BLaER1 (cell line): ENCODE data around the gene ADGRE2.
A peak's percentile ranks its signal among the peaks of the same experiment; 100 is the strongest.
"Not testable (repeated sequence)": the region's sequence is repeated elsewhere in the genome, so short reads cannot be mapped to it uniquely, and the experiment has no call there.

Experiments used
- H3K27ac ChIP-seq: shearing (Covaris generic); formaldehyde crosslinking; 2 replicates; pipeline ENCODE4 v1.8.1; 2022
- H3K27me3 ChIP-seq: shearing (Covaris generic); formaldehyde crosslinking; 2 replicates; pipeline ENCODE4 v1.8.1; 2022
- H3K36me3 ChIP-seq: shearing (Covaris generic); formaldehyde crosslinking; 2 replicates; pipeline ENCODE4 v1.8.1; 2022
- H3K4me1 ChIP-seq: shearing (Covaris generic); formaldehyde crosslinking; 2 replicates; pipeline ENCODE4 v1.8.1; 2022
- H3K4me2 ChIP-seq: shearing (Covaris generic); formaldehyde crosslinking; 2 replicates; pipeline ENCODE4 v1.8.1; 2022
- H3K4me3 ChIP-seq: shearing (Covaris generic); formaldehyde crosslinking; 2 replicates; pipeline ENCODE4 v1.8.1; 2022
- H3K9ac ChIP-seq: shearing (Covaris generic); formaldehyde crosslinking; 2 replicates; pipeline ENCODE4 v1.8.1; 2022
- H3K9me3 ChIP-seq: shearing (Covaris generic); formaldehyde crosslinking; 2 replicates; pipeline ENCODE4 v1.8.1; 2022
- H4K20me1 ChIP-seq: shearing (Covaris generic); formaldehyde crosslinking; 2 replicates; pipeline ENCODE4 v1.8.1; 2022
- Cebpa-rat ChIP-seq: shearing (Covaris generic); IDR thresholded peaks from 2 replicates; pipeline ENCODE4 v1.8.1; 2022

The ADGRE2 gene

GRCh38 chr19:14779151-14779550 lies 791 bp upstream of the ADGRE2 start:
- Histone ChIP-seq H3K4me1 (peaks cover 64% of the 10 kb centered on the region), H3K27me3 (no peaks in the 10 kb centered on the region; the same call in 1 of the 2 replicates), H3K9ac (no peak overlapping the region), H3K27ac (no peak overlapping the region), H3K4me3 (no peak overlapping the region), H3K9me3 (no peaks in the 10 kb centered on the region), H3K36me3 (no peaks in the 10 kb centered on the region), H3K4me2 (peak overlapping the region; percentile 36), H4K20me1 (peaks cover 9% of the 10 kb centered on the region)
- TF ChIP-seq Cebpa-rat, result no peak

- not testable (repeated sequence) for H3K9me3 ChIP-seq, H3K9ac ChIP-seq, H3K27ac ChIP-seq, H3K36me3 ChIP-seq, H3K4me3 ChIP-seq, H3K27me3 ChIP-seq, H4K20me1 ChIP-seq
- Histone ChIP-seq H3K4me2 (peak overlapping the region; percentile 36), H3K4me1 (peaks cover 60% of the 10 kb centered on the region)
Measured at GRCh38 chr19:14777645-14778044, 715 bp downstream of the ADGRE2 start.

- Histone ChIP-seq H3K36me3 (no peaks in the 10 kb centered on the region), H3K4me2 (peak overlapping the region; percentile 83), H4K20me1 (peaks cover 9% of the 10 kb centered on the region), H3K27ac (no peak overlapping the region), H3K27me3 (no peaks in the 10 kb centered on the region; the same call in 1 of the 2 replicates), H3K4me3 (peak overlapping the region; percentile 55), H3K9ac (no peak overlapping the region; the same call in 1 of the 2 replicates), H3K9me3 (no peaks in the 10 kb centered on the region), H3K4me1 (peaks cover 69% of the 10 kb centered on the region)
- no peak for TF ChIP-seq Cebpa-rat
Measured at GRCh38 chr19:14775869-14776586, 2.3 kb downstream of the ADGRE2 start.

DNA sequence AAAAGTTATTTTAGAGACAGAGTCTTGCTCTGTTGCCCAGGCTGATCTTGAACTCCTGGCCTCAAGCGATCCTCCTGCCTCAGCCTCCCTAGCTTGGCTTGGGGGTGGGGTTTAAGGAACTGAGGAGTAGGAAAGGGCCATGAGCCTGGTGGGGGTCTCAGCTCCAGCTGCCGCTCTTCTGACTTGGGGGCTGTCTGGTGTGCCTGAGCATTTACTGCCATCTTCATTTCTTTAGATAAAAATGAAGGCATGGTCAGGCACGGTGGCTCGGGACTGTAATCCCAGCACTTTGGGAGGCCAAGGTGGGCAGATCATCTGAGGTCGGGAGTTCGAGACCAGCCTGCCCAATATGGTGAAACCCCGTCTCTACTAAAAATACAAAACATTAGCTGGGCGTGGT lies 3.0 kb downstream of the ADGRE2 start:
- H3K4me2 ChIP-seq, result peak overlapping the region; percentile 83
- not testable (repeated sequence) for H4K20me1 ChIP-seq, H3K9me3 ChIP-seq, H3K36me3 ChIP-seq, H3K9ac ChIP-seq, H3K27me3 ChIP-seq, H3K27ac ChIP-seq
- peak overlapping the region; percentile 55 for H3K4me3 ChIP-seq
- H3K4me1 ChIP-seq, result peaks cover 72% of the 10 kb centered on the region

GRCh38 chr19:14774373-14774772 lies 4.0 kb downstream of the ADGRE2 start:
- no peak for TF ChIP-seq Cebpa-rat
- Histone ChIP-seq H3K4me2 (peak overlapping the region; percentile 83), H3K4me1 (peaks cover 68% of the 10 kb centered on the region), H3K9me3 (no peaks in the 10 kb centered on the region), H3K27me3 (no peaks in the 10 kb centered on the region; the same call in 1 of the 2 replicates), H4K20me1 (peaks cover 9% of the 10 kb centered on the region), H3K27ac (no peak overlapping the region), H3K4me3 (no peak overlapping the region), H3K9ac (no peak overlapping the region), H3K36me3 (no peaks in the 10 kb centered on the region)

DNA sequence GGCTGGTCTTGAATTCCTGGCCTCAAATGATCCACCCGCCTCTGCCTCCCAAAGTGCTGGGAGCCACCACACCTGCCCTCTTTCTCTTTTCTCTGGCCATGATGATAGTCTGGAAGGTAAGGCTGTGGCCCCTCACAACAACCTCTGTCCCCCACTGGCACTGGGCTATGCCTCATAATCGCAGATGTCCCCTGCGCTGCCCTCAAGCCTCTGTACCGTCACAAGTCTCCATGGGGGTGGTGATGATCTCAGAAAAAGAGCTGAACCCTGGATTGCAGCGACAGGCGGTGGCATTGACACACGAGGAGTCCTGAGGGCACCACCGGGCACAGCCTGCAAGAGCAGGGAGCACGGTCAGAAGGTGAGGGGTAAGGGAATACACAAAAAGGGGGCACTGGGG lies 4.6 kb downstream of the ADGRE2 start:
- peaks cover 61% of the 10 kb centered on the region for H3K4me1 ChIP-seq
- not testable (repeated sequence) for H3K4me3 ChIP-seq, H3K27ac ChIP-seq, H3K36me3 ChIP-seq, H3K9ac ChIP-seq, H4K20me1 ChIP-seq, H3K27me3 ChIP-seq, H3K9me3 ChIP-seq
- H3K4me2 ChIP-seq, result peak overlapping the region; percentile 83

- no peak overlapping the region for H3K4me3 ChIP-seq
Measured at GRCh38 chr19:14772995-14773394, 5.4 kb downstream of the ADGRE2 start.

GRCh38 chr19:14772467-14772866 lies 5.9 kb downstream of the ADGRE2 start:
- no peaks in the 10 kb centered on the region for H3K9me3 ChIP-seq
- peaks cover 51% of the 10 kb centered on the region for H3K4me1 ChIP-seq
- TF ChIP-seq Cebpa-rat, result no peak
- H3K27ac ChIP-seq, result no peak overlapping the region
- peaks cover 9% of the 10 kb centered on the region for H4K20me1 ChIP-seq
- no peak overlapping the region for H3K9ac ChIP-seq
- H3K27me3 ChIP-seq, result no peaks in the 10 kb centered on the region; the same call in 1 of the 2 replicates
- H3K36me3 ChIP-seq, result no peaks in the 10 kb centered on the region
- H3K4me3 ChIP-seq, result no peak overlapping the region
- no peak overlapping the region for H3K4me2 ChIP-seq

More at GRCh38 chr19:14772995-14773394, 5.4 kb downstream of the ADGRE2 start:
- no peaks in the 10 kb centered on the region for H3K36me3 ChIP-seq
- TF ChIP-seq Cebpa-rat, result no peak
- no peaks in the 10 kb centered on the region; the same call in 1 of the 2 replicates for H3K27me3 ChIP-seq
- no peak overlapping the region for H3K9ac ChIP-seq
- peaks cover 9% of the 10 kb centered on the region for H4K20me1 ChIP-seq
- H3K4me2 ChIP-seq, result no peak overlapping the region; the same call in 1 of the 2 replicates
- no peak overlapping the region for H3K27ac ChIP-seq
- H3K4me1 ChIP-seq, result peaks cover 54% of the 10 kb centered on the region
- no peaks in the 10 kb centered on the region for H3K9me3 ChIP-seq

- H3K9ac ChIP-seq, result no peak overlapping the region
- H3K4me1 ChIP-seq, result peaks cover 41% of the 10 kb centered on the region
- H4K20me1 ChIP-seq, result peaks cover 2% of the 10 kb centered on the region
- H3K4me2 ChIP-seq, result peak overlapping the region; percentile 56
- TF ChIP-seq Cebpa-rat, result no peak
- no peaks in the 10 kb centered on the region for H3K36me3 ChIP-seq
- no peaks in the 10 kb centered on the region for H3K27me3 ChIP-seq
- no peak overlapping the region for H3K27ac ChIP-seq
- H3K4me3 ChIP-seq, result no peak overlapping the region
- H3K9me3 ChIP-seq, result no peaks in the 10 kb centered on the region
Measured at GRCh38 chr19:14770944-14771839, 7.2 kb downstream of the ADGRE2 start.

DNA sequence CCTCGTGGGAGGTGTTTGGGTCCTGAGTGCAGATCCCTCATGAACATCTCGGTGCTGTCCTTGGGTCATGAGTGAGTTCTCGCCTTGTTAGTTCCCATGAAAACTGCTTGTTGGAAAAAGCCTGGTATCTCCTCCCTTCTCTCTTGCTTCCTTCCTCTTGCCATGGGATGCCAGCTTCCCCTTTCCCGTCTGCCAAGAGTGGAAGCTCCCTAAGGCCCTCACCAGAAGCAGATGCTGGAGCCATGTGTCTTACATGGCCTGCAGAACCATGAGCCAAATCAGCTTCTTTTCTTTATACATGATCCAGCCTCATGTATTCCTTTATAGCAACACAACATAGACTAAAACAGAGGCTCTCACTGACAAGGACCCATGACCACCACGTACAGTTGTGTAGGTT lies 8.2 kb downstream of the ADGRE2 start:
- H4K20me1 ChIP-seq, result no peaks in the 10 kb centered on the region; the same call in 1 of the 2 replicates
- H3K9ac ChIP-seq, result no peak overlapping the region
- TF ChIP-seq Cebpa-rat, result no peak
- no peaks in the 10 kb centered on the region for H3K36me3 ChIP-seq
- H3K4me3 ChIP-seq, result no peak overlapping the region
- no peak overlapping the region for H3K4me2 ChIP-seq
- H3K27me3 ChIP-seq, result no peaks in the 10 kb centered on the region
- no peaks in the 10 kb centered on the region for H3K9me3 ChIP-seq
- peaks cover 30% of the 10 kb centered on the region for H3K4me1 ChIP-seq
- H3K27ac ChIP-seq, result no peak overlapping the region
